NCI-H748 treated with DMSO at 0.1 percent for 48 hours (cell line): ENCODE results near the gene TOE1.
A peak's percentile ranks its signal among the peaks of the same experiment; 100 is the strongest.

ENCODE experiments used
- DNase-seq: peaks from one replicate; lab custom pipeline; 2025; lab: John Stamatoyannopoulos, UW

The TOE1 gene

DNA sequence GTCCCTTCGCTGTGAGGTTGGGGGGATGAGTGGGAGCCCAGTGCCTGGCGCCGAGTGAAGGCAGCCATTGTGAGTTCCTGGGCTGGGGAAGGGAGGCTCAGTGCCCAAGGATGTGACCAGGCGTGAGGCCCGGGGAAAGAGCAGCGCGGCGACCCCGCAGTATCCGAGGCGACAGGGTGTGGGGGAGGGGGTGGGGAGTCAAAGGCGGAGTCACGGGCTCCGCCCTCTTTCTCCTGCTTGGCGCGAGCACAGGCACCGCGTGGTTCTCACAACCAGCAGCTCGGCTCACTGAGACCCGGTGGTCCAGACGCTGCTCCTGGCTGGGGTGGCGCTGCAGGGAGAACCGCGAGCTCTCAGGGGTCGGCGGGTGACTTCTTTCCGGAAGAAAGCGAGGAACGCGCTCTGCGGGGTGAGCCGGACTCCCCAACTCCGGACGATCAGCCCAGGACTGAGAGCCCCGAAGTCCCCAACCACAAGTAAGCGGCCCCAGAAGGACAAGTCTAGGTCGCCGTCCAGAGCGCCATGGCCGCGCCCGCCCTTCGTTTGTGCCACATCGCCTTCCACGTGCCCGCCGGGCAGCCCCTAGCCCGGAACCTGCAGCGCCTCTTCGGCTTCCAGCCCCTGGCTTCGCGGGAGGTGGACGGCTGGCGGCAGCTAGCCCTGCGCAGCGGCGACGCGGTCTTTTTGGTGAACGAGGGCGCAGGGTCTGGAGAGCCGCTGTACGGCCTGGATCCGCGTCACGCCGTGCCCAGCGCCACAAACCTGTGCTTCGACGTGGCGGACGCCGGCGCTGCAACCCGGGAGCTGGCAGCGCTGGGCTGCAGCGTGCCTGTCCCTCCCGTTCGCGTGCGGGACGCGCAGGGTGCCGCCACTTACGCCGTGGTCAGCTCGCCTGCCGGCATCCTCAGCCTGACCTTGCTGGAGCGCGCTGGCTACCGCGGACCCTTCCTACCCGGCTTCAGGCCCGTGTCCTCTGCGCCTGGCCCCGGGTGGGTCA, 13.0 kb upstream of the TOE1 start, which contains the start of gene HPDL:
HPDL (plus strand) TSS at position 269 of the 997 bp plus-strand sequence; CDS start at position 523, 254 bp downstream.
- DNase-seq: peak; percentile 51

- DNase-seq: no peak
Observed at GRCh38 chr1:45327644-45328515, 12.1 kb upstream of the TOE1 start.

GRCh38 chr1:45328680-45329079, 11.3 kb upstream of the TOE1 start:
- peak; percentile 6 for DNase-seq

DNA sequence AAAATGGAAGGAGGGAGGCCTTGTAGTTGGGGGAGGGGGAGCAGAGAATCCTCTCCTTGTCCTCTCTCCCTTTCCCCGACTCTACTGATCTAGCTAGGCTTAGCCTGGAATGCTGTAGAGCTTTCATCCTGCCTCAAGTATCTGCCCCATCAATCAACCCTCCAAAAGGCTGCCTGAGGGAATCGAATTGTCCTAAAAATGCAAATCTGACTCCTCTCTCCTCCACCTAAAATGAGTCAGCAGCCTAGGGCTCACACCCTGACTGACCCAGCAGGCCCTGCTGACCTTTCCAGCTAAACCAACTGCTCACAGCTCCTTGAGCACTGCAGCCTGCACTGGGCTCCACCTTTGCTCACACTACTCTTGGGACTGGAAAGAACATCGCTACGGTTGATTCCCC, 10.5 kb upstream of the TOE1 start:
- no peak for DNase-seq

DNA sequence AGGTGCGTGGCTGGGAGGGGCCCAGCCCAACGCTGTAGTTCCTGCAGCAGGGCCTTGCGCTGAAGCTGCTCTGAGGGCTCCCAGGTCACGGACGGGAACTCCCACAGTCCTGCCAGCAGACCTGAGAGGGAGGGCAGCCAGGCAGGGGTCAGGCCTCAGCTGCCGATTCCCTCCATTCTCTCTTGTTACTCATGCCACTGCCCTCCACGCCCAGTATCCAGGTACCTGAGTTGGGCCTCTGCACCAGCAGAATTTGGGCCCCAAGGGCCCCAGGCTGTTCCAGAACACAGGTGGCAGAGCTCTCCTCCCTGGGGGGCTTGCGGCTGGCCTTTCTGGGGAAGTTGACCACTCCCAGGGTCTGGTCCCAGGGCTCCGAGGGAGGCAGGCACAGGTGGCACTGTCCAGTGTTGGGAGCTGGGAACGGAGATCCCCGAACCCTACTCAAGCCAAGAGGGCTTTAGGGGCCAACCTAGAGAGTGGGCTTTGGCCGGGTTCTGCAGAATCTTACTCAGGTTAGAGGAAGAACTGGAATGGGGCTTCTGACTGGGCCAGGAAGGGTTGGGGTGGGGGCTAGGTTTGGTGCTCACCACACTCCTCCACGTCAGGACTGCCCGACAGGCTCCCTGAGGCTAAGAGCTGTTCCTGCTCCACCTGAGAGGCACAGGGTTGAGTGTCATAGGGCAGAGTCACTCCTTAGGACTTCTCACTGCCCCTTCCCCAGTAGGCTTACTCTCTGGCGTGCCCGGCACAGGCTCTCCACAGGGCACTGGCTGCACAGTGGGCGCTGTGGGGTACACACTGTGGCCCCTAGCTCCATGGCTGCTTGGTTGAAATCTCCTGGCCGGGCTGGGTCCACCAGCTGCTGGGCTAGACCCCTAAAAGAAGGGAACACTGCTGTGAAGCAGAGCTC, 8.3 kb upstream of the TOE1 start:
- no peak for DNase-seq

- no peak for DNase-seq
Observed at GRCh38 chr1:45332346-45332720, 7.6 kb upstream of the TOE1 start.

- DNase-seq: no peak
Observed at GRCh38 chr1:45334308-45335245, 5.4 kb upstream of the TOE1 start.

DNA sequence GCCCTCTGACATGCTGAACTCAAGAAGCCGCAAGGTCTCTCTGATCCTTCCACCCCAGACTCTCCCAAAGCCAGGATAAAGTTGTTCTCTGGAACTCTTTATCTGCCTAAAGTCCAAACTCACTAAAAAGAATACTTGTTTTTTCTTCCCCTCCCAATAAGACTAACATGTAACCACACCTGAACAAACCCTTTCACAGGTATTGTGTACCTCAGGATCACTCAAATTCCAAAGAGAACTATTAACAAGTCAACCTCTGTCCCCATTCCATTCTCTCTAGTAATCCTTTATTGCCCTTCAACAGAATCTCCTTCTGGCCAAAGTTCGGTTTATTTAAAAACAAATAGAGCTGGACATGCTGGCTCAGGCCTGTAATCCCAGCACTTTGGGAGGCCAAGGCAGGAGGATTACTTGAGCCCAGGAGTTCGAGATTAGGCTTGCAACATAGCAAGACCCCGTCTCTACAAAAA, 4.1 kb upstream of the TOE1 start:
- no peak for DNase-seq

GRCh38 chr1:45337630-45338325, 2.2 kb upstream of the TOE1 start:
- DNase-seq: no peak

DNA sequence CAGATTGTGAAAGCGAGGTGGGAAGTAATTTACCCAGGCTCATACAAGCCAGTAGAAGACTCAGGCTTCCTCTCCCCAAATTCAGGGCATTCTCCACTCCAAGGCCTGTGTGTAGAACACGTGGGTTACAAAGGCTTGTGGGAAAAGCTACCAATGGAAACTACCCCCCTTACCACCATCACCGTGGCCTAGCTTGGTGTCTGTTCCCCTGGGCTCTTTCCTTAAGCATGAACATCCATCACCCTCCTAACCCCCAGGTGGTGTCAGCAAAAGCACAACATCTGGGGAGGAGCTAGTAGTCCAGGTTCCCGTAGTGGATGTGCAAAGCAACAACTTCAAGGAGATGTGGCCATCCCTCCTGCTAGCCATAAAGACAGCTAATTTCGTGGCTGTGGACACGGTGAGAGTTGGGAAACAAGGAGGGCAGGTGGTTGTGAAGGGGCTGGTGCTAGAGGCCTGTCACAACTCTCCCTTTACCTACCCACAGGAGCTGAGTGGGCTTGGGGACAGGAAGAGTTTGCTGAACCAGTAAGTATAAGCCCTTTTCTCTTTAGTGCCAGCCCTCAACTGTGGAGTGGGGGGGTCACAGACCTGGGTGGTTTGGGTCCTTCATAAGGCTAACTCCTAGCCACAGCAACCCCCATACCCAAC, 971 bp downstream of the TOE1 start:
- DNase-seq: no peak

DNA sequence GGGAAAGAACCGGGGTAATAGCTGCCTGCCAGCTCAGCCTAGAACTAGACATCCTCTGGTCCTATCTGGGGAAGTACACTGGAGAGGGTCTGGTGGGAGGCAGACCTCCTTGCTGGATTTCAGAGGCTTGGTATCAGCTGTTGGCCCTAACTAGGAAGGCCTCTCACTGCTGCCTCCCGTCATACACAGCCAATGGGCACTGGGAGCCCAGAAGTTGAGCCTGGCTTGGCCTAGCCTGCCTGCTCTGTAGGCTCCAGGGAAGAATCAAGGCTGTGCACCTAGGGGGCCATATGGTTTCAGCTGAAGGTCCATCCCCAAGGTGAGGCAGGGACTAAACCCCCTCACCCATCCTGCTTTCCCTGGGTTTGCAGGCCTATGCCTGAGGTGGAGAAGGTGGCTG, 4.5 kb downstream of the TOE1 start:
- DNase-seq: no peak

DNA sequence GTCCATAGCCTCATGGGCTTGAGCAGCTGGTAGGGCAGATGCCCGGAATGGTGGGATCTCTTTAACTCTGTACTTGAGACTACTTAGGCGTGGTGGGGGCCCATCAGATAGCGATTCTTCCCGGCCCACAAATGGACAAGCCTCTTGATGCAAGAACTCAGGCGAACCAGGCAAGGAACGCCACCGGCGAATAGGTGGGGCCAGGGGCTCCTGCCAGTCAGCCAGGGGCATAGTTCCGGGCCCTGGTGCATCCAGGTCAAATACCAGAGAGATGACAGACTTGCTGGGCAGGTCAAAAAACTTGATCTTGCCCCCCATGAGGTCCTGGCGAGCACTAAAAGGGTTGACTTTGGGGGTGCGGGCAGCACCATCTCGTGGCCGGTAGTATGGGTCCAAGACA, 5.0 kb downstream of the TOE1 start:
- no peak for DNase-seq

DNA sequence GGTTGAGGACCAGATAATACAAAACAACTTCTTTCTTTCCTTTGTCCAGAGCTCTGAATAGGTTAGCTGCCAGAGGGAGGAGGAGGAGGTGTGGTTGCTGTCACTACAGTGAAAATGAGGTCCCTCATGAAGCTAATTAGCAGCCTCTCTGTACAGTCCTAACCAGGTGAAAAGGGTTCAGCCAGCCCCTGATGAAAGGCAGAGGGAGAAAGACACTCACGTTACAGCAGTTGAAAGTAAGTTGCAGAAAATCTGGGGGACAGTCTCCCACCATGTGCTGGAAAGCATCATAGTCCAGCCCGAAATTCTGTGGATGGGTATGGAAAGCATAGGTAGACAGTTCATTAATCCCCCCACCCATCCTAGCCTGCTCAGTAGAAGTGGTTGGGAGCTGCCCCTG, 6.5 kb downstream of the TOE1 start:
- DNase-seq: no peak

- DNase-seq: no peak
Observed at GRCh38 chr1:45348020-45348419, 8.1 kb downstream of the TOE1 start.

GRCh38 chr1:45348609-45348965, 8.6 kb downstream of the TOE1 start:
- no peak for DNase-seq

GRCh38 chr1:45348966-45349677, 9.2 kb downstream of the TOE1 start:
- no peak for DNase-seq

GRCh38 chr1:45351508-45351907, 11.5 kb downstream of the TOE1 start:
- DNase-seq: no peak

DNA sequence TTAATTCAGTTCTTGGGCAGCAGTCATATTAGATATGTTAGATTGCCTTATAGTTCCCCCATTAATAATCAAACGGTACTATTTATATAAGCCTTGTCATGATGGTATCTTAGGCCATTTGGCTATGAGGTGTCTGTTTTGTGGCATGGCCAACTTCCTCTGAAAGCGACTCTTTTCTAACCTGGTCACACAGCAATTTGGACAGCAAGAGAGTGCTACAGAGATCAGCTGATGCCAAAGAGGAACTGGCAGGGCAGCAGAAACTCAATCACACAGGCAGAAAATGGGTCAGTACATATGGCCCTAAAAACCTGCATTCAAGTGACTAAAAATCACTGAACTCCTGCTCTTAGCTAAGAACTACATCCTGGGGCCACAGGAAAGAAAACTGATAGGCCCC, 13.7 kb downstream of the TOE1 start:
- DNase-seq: no peak

DNA sequence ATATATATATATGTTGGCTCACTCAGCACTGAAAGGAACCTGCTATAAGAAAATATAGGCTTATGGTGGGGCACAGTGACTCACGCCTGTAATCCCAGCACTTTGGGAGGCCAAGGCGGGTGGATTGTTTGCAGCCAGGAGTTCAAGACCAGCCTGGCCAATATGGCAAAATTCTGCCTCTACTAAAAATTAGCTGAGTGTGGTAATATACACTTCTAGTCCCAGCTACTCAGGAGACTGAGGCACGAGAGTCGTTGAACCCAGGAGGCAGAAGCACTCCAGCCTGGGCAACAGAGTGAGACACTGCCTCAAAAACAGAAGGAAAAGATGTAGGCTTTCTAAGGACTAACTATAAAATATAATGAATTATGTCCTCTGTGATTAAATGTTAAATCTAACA, 14.9 kb downstream of the TOE1 start:
- no peak for DNase-seq
